Right forelimb (tissue), 1 donor: ENCODE data around the gene MYBPC2.
A peak's percentile ranks its signal among the peaks of the same experiment; 100 is the strongest.

ENCODE experiments used
- DNase-seq: peaks from one replicate; pipeline ENCODE4 v3.0.0-alpha.2; 2018

MYBPC2 gene

DNA sequence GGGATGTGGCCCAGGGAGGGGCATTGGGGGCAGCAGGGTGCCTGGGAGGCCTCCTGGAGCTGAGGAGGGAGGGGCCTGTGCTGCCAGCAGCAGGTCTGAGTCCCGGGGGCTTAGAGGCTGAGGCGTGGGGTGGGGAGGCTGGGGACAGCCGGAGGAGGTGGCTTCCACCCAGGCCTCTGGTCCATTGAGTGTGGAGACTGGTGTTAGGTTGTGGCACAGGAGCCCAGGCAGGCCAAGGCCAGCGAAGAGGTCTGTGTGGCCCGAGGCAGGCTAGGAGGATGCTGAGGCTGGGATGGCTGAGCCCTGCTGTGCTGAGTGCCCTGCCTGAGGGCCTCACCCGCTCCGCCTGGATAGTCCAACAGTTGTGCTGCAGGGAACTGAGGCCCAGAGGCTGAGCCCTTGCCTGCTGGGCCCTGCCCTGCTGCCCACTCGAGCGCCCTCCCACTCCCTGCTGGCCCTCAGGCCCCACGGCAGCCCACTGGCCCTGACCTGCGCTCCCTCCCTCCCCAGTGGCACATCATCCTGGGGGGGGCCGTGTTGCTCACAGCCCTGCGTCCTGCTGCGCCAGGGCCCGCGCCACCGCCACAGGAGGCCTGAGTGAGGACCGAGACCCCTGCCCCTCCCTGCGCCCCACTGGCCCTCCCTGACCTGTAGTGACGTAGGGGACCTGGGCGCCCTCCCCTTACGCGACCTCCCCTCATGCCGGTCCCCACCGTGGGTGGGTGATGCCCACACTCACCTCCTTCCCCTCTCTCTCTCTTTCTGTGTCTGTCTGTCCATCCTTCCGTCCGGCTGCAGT is 48.9 kb downstream of the MYBPC2 start:
- no peak for DNase-seq

DNA sequence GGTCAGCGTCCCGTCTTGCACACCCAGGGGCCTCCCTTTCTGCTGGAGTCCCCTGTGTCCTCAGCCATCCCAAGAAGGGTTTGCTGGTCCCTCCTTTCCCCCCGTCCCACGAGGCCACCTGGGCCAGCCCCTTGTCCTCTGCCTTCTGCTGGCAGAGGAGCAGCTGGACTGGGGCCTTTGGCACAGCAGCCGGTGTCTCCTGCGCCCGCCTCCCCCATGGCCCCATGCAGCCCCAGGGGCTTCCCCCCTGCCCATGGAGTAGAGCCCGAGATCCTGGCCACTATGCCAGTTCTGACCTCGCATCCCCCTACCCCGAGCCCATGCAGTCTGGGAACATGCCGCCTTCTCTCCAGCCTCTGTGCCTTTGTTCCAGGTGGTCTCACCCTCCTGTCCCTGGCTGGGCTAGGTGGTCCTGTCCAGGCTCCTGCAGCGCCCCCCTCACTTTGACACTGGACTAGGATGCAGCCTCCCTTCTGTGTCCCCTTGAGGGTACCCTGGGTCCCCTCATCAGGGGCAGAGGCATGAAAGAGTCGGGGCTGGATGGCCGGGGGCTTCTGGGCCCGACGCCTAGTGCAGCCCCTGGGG is 49.7 kb downstream of the MYBPC2 start:
- DNase-seq = no peak

DNA sequence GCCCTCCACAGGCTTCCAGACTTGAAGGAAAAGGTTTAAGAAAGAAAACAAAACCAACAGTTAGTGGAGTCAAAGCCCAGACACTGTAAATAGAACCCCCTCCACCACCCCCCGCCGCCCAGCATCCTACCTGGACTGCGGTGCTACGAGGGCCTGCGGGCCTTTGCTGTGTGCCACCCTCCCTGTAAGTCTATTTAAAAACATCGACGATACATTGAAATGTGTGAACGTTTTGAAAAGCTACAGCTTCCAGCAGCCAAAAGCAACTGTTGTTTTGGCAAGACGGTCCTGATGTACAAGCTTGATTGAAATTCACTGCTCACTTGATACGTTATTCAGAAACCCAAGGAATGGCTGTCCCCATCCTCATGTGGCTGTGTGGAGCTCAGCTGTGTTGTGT is 50.2 kb downstream of the MYBPC2 start:
- no peak for DNase-seq

DNA sequence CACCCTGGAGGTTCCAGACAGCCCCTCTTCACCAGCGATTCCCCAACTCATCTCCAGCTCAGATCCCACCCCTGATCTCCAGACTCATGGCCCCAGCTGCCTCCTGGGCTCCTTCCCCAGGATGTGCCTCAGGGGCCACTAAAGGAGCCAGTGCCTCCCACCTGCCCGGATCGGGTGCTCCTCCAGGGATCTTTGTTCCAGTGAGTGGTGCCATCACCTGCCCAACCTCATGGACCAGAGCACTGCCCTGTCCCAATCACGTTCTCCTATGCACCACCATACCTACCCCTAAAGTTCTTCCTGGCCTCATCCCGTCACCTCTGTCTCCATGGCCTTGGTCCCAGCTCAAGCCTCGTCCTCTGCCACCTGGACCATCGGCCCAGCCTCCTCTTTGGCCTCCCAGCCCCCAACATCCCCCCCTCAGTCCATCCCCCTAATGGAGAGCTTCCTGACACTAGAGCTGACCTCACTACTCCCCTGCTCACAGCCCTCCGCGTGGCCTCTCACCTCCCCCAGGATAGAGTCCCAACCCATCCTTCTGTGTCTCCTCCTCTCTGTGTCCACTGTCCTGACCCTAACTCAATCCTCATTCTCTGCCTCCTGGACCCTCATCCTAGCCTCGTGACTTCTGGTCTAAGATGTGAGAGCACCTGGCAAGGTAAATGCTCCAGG is 52.7 kb downstream of the MYBPC2 start:
- no peak for DNase-seq

DNA sequence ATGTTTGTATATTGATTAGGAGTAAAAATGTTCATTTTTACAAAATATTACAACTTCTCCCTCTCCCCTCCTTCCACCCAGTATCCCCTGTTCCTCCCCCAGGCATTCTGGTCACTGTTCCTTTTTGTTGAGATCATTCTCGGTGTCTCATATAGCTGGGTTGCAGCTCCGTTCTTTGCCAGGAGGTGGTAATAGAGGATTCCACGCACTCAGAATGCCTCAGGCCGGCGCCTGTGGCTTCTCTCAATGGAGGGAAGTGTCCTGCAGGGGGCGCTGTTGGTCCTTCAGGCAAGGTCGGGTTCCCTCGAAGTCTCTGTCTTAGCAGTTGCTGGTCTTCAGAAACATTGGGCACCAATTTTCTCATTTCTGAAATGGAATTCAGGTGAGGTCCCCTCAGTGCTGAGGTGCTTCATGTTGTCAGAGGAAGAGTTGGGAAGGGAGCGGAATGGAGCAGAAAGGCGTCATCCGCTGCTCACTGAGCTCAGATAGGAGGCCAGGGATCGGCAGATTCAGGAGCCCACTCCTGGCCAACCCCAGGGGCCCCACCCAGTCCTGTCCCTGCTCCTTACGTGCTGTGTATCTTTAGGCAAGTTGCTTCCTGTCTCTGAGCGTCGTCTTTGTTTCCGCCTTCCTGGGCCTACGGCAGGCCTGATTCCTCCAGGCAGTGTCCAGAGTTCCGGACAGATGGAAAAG is 54.3 kb downstream of the MYBPC2 start:
- DNase-seq = no peak

DNA sequence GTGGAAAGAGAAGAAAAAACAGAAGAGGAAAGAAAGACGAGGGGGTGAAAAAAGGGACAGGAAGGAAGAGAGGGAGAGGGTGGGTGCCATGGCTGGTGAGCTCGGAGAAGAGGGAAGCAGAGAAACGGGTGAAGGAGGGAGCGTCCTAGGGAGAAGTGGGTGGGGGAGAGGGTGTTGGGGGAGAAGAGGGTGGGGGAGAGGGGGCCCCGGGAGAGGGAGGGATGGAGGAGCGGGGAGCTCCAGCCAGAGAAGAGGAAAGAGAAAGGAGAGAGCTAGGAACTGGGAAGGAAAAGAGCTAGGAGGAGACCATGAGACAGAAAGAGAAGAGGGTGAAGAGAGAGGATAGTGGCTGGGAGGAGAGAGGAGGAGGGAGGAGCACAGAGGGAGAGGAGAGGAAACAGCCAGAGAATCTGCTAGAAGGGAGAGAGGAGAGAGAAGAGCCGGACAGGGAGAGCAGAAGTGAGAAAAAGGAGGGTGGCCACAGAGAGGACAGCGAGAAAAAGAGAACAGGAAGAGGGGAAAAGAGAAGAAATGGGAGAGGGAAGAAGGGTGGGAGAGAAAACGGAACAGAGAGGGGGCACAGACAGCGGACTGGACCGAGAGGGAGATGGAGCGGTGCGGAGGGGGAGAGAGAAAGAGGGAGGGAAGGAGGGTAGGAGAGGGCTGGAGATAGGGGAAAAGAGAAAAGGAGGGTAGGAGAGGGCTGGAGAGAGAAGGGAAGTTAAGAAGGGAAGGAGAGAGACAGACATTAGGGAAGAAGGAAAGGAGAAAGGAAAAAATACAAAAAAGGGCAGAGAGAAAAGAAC is 55.9 kb downstream of the MYBPC2 start:
- no peak for DNase-seq

DNA sequence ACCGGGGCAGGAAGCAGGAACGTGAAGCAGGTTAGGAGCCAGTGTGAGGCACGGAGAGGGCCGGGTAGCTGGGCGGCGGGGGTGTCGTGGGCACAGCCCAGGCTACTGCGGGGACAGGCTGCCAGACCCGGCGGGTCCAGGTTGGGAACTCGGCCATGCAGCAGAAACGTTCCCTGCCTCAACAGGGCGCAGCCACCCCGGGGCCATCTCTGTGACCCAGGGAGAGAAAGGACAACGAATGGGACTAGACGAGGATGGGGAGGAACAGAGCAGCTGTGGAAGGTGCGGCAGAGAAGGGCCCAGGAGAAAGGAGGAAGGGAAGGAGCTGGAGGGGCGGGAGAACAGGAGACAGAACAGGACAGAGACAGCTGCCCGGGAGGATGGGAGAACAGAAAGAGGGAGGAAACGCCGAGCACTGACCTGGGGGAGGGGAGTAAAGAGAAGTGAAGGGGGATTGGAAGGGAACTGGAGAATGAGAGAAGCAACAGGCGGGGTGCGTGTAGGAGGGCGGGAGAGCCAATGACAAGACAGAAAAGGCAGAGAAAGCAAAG is 56.8 kb downstream of the MYBPC2 start:
- DNase-seq = no peak

DNA sequence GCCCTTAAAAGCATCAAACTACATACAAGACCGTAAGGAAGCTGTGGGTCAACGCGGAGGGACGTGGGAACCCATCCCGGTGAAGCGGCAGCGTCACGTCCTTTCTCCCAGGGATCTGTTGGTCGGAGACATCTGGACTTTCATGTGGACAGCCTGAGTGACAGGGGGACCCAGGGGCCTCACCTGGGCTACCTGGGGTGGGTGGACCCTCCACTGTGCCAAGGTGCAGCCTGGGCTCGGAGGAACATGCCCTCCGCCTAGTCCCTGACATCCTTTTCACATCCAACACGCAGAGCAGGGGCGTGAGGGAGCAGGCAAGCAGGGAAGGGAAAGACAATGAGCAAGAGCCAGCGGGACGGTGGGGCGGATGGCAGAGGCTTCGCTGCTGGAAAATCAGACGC is 57.7 kb downstream of the MYBPC2 start:
- DNase-seq = no peak

DNA sequence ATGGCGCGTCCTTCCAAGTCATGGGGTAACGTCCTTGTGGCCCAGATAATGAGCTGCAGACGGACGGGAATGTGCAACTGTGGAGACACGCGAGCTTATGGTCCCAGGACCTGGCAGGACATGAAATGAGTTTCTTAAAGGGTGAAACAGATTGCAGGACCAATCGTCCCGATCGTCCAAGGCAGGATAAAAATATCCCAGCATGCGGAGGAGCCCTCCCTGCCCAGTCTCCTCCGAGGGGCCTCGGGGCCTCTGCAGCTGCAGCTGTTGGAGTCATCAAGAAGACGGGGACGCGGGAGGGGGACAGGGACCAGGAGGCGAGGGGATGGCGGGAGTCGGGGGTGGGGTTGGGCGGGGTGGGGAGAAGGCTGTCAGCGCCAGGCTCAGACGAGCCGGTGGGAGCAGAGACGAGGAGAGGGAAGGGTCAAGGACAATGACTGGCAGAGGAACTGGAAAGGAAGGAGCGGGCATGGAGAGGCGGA is 58.3 kb downstream of the MYBPC2 start:
- DNase-seq = peak; percentile 80

DNA sequence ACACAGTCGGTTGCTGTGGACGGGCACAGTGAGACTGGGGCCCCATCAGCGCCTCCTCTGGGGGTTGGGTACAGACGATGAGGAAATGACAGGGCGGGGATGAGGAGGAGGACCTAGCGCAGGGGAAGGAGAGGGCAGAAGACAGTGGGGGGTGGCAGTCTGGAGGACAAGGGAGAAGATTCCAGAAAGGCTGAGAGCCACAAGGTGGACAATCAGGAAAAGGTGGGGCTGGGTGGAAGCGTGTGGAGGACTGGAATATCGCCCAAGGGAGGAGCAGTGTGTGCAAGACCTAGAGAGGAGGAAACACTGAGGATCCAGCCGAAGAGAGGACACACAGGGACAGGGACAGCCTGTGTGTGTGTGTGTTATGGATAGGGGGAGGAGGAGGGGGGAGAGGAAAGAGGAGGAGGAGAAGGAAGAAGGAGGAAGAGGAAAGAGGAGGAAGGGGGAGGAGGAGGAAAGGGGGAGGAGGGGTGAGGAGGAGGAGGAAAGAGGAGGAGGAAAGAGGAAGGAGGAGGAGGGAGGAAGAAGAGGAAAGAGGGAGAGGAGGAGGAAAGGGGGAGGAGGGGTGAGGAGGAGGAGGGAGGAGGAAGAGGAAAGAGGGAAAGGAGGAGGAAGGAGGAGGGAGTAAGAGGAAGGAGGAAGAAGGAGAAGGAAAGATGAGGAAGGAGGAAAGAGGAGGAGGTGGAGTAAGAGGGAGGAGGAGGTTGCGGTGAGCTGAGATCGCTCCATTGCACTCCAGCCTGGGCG is 59.8 kb downstream of the MYBPC2 start:
- no peak for DNase-seq

DNA sequence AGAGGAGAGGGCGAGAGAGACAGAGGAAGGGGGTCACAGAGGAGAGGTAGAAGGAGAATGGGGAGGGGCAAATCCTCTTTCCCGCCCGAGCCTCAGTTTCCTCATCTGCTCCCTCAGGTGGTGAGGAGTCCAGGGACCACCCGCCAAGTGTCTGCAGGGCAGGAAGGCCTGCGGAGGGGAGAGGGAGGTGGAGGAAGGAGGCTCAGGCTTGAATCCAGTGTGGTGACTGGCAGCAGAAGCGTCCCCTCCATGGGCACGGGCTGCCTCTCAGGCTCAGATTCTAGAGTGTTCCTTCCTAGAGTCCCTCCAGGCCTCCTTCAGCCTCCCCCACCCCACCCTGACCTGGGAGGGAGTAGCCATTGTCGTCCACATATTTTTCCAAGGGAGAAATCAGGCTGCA is 60.5 kb downstream of the MYBPC2 start:
- no peak for DNase-seq

DNA sequence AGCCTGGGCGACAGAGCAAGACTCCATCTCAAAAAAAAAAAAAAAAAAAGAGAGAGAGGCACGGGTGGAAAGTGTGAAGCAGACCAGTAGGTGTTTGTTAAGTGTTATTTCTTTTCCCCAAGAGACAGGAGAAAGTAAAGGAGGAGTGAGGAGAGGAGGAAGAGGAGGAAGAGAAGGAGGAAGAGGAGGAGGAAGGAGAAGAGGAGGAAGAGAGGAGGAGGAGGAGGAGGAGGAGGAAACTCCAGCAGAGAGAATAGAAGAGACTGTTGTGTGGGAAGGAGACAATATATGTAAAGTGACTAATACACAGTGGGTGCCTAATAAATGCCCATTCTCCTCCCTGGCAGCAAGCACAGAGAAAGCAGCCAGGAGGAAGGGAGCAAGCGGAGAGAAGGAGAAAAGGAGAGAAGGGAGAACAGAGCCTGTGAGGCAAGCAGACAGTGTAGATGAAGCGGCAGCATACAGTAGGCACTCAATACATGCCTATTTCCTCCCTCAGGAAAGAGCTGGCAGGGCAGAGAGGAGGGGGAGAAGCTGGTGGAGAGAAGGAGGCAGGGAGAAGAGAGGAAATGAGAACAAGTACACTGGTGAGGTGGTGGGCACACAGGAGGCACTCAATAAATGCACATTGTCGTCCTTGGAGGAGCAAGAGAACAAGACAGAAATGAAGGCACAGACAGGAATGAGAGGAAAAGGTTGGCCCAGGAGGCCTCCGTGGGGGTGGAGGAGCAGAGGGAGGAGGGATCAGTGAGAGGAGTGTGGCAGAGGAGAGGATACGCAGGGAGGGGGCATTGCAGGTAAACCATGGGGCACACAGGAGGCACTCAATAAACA is 61.7 kb downstream of the MYBPC2 start:
- no peak for DNase-seq

DNA sequence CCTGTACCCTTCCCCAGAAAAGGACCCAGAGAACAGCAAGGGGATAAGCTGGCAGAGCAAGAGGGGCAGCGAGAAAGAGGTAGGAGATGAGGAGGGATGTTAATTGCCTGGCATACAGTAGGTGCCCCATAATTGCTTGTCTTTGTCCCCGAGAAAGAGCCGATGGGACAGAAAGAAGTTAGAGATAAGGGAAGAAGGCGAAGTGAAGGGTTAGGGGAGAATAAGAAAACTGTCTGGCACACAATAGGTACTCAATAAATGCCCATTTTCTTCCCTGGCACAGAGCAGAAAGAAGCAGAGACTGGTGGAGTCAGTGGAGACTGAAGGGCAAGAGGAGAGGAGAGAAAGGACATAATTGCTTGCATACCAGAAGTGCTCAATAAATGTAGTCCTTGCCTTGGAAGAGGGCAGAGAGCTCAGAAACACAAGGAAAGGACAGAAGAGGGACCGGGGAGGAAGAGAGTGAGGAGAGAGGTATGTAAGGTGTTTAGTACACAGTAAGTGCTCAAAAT is 62.4 kb downstream of the MYBPC2 start:
- no peak for DNase-seq

DNA sequence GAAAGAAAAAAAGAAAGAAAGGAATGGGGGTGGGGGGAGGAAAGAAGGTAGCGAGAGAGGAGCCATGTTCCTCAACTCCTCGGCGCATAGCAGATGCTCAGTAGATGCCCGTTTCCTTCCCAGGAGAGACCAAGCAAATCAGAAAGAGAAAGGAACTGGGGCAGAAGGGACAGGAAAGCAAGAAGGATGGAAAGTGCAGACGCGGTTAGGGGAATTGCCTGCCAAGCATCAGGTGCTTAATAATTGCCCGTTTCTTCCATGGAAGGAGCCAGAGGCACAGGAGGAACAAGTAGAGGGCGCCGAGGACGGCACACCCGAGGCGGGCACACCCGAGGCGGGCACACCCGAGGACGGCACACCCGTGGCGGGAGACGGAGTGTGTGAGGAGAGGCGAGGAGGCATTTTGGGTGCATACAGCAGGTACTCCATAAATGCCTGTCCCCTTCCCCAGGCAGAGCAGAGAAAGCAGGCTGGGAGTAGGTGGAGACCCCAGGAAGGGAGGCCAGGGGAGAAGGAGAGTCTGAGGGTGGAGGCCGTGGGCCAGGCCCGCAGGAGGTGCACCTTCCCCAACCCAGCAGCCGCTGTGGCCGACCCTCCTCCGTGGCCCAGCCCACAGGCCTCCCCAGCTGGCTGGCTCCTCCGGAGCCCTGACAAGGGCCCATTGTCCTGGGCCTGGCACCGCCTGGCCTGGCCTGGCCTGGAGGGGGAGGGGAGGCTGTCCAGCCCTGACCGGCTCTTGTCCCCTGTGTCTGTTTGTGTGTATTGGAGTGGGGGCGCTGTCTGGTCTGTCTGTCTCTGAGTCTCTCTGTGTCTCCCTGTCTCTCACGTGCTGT is 63.7 kb downstream of the MYBPC2 start:
- no peak for DNase-seq

DNA sequence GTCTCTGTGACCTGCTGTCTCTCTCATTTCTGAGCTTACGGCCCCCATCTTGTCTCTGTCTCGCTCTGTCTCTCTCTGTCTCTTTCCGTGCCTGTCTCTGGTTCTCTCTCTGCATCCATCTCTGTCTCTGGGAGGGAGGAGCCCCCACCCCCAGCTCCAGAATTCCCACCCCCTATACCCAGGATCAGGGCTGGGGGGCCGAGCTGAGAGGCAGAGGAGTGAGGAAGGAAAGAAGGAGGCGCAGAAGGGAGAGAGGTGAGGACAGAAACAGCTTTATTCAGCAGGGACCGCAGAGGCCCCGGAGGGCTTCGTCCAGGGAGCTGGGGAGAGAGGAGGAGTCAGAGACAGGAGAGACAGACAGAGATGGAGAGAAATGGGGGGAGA is 64.3 kb downstream of the MYBPC2 start:
- no peak for DNase-seq

DNA sequence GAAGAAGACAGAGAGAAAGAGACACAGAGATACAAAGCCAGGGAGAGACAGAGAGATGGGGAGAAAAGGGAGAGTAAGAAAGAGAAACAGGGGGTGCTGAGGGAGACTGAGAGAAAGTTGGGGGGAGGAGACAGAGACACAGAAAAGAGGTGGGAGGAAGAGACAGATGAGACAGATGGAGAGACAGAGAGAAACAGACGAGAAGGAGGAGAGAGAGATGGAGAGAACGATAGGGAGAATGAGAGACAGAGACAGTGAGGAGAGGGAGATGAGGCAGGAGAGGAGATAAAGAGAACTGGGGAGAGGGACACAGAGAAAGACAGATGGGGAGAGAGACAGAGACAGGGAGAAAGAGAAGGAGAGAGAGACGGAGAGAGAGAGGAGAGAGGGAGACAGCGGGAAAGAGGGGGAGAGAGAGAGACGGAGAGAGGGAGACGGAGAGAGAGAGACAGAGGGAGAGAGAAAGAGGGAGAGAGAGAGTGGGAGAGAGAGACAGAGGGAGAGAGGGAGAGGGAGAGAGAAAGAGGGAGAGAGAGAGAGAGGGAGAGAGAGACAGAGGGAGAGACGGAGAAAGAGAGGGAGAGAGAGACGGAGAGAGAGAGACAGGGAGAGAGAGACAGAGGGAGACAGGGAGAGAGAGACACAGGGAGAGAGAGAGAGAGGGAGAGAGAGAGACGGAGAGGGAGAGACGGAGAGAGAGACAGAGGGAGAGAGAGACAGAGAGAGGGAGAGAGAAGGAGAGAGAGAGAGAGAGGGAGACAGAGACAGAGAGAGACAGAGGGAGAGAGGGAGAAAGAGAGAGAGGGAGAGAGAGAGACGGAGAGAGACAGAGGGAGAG is 65.7 kb downstream of the MYBPC2 start:
- DNase-seq = no peak

DNA sequence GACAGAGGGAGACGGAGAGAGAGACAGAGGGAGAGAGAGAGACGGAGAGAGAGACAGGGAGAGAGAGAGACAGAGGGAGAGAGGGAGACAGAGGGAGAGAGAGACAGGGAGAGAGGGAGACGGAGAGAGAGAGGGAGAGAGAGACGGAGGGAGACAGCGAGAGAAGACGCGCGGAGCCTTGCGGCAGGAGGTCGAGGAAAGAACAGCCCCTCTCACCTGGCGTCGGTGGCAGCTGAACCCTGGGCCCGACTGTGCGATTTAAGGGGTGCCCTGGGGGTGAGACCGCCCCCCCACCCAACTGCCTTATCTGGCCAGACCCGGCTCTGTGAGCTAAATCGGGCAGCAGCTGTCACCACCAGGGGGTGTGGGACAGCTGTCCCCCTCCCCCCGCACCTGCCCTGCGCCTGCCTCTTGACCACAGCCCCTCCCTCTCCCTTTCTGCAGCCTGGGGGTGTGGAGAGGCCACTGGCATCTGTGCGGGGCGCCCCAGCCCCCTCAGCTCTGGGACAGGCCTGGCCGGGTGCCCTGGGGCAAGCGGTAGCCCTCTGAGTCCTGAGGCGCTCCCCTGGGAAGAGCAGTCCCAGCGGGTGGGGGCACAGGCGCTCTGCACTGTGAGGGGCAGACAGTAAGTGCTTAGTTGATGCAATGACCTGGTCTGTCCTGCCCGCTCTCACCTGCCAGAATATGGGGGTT is 67.5 kb downstream of the MYBPC2 start:
- peak; percentile 79 for DNase-seq

DNA sequence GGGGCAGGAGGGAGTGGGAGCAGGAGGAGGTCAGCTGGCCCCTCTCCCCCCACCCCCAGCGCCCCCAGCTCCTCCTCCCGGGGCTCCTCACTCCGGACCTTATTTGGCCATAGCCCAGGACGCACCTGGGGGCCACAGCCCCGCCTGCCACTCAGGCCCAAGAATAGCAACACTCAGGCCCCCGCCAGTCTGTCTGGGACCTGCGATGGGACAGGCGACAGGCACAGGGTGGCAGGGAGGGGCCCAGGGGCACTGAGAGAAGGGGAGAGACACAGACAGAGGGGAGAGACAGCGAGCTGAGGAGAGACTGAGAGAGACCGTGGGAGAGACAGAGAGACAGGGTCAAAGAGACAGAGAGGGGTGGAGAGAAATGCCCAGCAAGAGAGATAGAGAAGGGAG is 68.1 kb downstream of the MYBPC2 start:
- peak; percentile 58 for DNase-seq
